WERI-Rb-1 (cell line): Measurements from ENCODE around the gene DGKD.

ENCODE experiments used
- DNase-seq: peaks from one replicate; pipeline ENCODE4 v3.0.0-alpha.2; 2020
- H3K27ac ChIP-seq: fragments of 250-450 bp; sonication (Bioruptor Pico); 2 replicates; pipeline ENCODE4 v1.5.1; 2020; ENCODE audit warnings: mild to moderate bottlenecking, moderate library complexity
- H3K27me3 ChIP-seq: fragments of 250-450 bp; sonication (Bioruptor Pico); 2 replicates; pipeline ENCODE4 v1.5.1; 2021; ENCODE audit warnings: mild to moderate bottlenecking, low read depth, moderate library complexity; ENCODE audit not compliant: insufficient read depth, severe bottlenecking
- H3K36me3 ChIP-seq: fragments of 250-450 bp; sonication (Bioruptor Pico); 2 replicates; pipeline ENCODE4 v1.5.1; 2020; ENCODE audit warnings: mild to moderate bottlenecking, moderate library complexity
- H3K4me3 ChIP-seq: 2 replicates; pipeline ENCODE4 v1.5.1; 2011; ENCODE audit warnings: low read depth, mild to moderate bottlenecking, control low read depth, low read length
- H3K9me3 ChIP-seq: fragments of 250-450 bp; sonication (Bioruptor Pico); 2 replicates; pipeline ENCODE4 v1.5.1; 2021; ENCODE audit warnings: mild to moderate bottlenecking, moderate library complexity; ENCODE audit not compliant: severe bottlenecking
- CTCF ChIP-seq: IDR thresholded peaks from 2 replicates; pipeline ENCODE4 v1.5.1; 2011; ENCODE audit warnings: low read depth, mild to moderate bottlenecking, control low read depth, inconsistent platforms, low read length

The DGKD gene

DNA sequence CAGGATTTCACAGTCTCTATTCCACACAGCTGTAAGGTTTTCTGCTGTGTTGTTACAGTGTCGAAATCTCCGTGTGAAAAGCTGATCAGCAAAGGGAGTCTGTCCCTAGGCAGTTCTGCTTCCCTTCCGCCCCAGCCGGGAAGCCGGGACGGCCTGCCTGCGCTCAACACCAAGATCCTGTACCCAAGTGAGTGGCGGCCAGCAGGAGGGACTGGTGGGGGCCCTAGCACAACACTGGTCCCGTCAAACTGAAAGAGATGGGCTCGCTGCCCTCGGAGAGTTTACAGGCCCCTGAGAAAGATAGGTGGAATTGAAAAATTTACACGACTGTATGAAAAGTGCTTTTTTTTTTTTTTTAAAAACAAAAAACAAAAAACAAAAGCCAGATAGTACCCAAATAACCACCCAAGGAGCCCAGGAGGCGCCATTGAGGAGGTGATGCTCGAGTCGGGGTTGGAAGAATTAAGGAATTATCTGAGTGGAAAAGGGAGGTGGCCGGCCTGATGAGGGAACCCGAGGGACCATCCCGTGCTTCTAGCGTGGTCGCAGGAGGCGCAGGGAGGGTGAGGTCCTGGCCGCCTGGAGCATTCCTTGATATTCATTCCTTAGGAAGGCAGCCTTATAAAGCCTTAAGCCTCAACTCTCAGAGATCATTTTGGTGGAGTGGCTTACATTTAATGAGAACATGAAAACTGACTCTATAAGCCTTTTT, 96.7 kb downstream of the DGKD start:
- no peak for TF ChIP-seq CTCF
- H3K27ac ChIP-seq: no peak overlapping the region
- H3K27me3 ChIP-seq: no peaks in the 10 kb centered on the region
- no peaks in the 10 kb centered on the region for H3K9me3 ChIP-seq
- no peak for DNase-seq
- peaks cover 24% of the 10 kb centered on the region for H3K36me3 ChIP-seq
- H3K4me3 ChIP-seq: no peak overlapping the region

DNA sequence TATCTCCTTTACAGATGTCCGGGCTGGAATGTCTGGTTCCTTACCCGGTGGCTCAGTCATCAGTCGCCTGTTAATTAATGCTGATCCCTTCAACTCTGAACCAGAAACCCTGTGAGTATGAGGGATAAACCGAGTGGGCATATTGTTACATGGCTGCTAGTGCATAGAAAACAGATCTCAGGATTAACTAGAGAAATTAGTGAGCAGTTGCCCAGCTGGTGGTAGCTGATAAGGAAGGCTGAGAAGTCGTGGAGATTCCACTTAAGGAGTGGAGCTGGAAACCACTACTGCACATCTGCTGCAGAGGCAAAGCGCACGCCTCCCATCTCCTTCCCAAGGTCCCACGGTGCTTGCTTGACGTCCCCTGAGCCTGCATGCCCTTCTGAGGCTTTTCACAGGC, 97.7 kb downstream of the DGKD start:
- peaks cover 24% of the 10 kb centered on the region for H3K36me3 ChIP-seq
- no peak for TF ChIP-seq CTCF
- H3K27ac ChIP-seq: no peak overlapping the region
- no peak overlapping the region for H3K4me3 ChIP-seq
- DNase-seq: peak; percentile 35
- H3K9me3 ChIP-seq: no peaks in the 10 kb centered on the region
- H3K27me3 ChIP-seq: no peaks in the 10 kb centered on the region

DNA sequence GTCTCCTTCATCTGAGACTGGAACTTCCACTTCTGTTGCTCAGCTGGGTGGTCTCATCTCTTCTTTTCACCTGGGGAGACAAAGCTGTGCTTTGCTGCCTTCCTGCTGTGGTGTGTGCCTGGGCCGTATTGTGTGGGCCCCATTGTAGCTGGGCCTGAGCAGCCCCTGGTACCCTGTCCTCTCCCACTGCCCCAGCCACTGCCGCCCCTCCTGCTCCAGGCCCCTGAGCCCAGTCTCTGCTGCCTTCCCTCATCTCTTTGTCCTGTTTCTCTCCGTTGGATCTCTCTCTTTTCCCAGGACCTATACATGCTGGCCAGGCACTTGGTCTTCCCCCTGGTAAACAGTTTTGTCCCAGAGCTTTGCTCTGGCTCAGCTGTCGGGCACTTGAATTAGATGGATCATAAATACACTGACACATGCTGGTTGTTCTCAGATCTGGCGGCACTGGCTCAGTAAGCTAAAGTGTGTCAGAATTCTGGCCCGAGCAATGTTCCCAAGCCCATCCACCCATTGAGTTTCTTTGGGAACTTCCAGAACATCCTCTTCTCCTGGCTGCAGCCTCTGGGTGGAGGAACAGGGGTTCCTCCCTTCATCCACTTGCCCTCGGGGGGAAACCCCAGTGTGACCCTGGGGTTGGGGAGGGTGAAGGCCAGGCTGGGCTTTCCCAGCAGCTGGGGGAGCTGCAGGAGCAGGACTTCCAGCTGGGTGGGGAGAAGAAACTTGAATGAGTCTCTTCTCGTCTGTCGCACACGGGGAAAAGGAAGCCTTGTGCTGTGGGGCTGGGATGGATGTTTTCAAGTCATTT, 99.0 kb downstream of the DGKD start:
- H3K27me3 ChIP-seq: no peaks in the 10 kb centered on the region
- H3K9me3 ChIP-seq: no peaks in the 10 kb centered on the region
- DNase-seq: no peak
- no peak overlapping the region for H3K27ac ChIP-seq
- no peak overlapping the region for H3K4me3 ChIP-seq
- H3K36me3 ChIP-seq: peaks cover 24% of the 10 kb centered on the region
- no peak for TF ChIP-seq CTCF

- TF ChIP-seq CTCF: no peak
- H3K9me3 ChIP-seq: no peaks in the 10 kb centered on the region
- no peak overlapping the region for H3K4me3 ChIP-seq
- DNase-seq: no peak
- H3K27me3 ChIP-seq: no peaks in the 10 kb centered on the region
- H3K36me3 ChIP-seq: peaks cover 23% of the 10 kb centered on the region
- no peak overlapping the region for H3K27ac ChIP-seq
These were observed 99.6 kb downstream of the DGKD start for GRCh38 chr2:233453916-233454315.

DNA sequence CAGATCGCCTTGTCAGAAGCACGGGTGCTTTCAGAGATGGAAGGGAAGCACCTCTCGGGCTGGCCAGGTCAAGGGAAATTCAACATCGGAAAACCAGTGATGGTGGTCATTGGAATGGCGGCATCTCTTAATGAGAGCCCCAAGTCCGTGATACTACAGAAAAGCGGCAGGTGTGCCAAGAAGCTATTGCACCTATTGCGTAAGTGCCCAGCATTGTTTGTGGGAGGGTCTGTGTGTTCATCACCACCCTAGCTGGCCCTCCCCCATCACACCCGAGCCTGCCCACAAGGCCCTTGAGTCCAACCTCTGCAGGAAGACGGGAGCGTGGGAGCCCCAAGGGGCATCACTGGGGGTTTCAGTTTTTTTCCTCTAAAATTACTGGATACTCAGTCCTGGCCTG, 100.7 kb downstream of the DGKD start:
- Histone ChIP-seq H3K4me3 (no peak overlapping the region), H3K36me3 (peaks cover 20% of the 10 kb centered on the region; the same call in 1 of the 2 replicates), H3K9me3 (no peaks in the 10 kb centered on the region), H3K27ac (no peak overlapping the region), H3K27me3 (no peaks in the 10 kb centered on the region)
- DNase-seq: no peak
- TF ChIP-seq CTCF: no peak
